ENCODE measurements around the gene STAU1. TPM values are rescaled to one million over a fixed set of nuclear protein-coding genes. Genes with fewer than 3 reads are reported as not detected.

Gene STAU1
- total and polyA plus RNA-seq, 2 of the 13 experiments (the other 11 are each of a cell fraction or from before 2014, with no cell fraction given): 119 to 133 TPM

DNA sequence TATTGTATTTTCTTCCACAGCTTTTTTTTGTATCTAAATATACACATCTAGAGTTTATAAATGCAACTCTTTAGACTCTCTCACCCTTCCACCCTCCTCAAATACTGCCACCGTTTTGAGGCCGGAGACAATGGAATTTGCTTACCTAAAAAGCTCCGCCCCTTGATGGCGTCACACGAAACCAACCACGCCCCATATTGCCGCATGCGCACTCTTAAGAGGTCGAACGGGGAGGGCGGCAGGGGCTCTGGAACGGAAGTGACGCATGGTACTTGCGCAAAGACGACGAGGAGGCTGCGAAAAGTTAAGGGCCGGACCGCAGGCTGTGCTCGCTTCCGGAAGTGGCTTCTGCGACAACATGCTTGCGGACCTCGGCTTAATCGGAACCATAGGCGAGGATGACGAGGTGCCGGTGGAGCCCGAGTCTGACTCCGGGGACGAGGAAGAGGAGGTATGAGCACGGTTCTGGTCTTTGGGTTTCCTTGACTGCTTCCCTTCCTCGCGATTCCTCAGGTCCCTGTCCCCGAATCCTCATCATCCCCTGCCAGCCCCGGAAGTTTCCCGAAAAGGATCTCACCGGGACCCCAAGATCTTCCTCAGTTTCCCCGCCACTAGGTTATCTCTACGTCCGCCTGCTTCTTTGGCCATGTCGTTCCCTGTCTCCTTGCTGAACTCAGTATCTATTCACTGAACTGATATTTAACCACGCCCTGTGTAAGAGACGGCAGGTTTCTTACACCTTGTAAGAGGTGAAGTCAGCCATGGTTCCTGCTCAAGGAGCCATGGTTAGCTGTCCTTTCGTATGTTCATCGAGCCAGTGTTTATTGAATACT, 31.2 kb upstream of the STAU1 start, which contains the start of gene DDX27 (continued):
- TF ChIP-seq ZNF333 (CRISPR knock-in tag; IDR thresholded peaks at IDR 0.05; ENCODE audit: borderline replicate concordance) (peak; percentile 26; the same call in 1 of the 2 replicates), JUN (CRISPR knock-in tag; IDR thresholded peaks at IDR 0.05) (peak; percentile 73), SPEN (CRISPR knock-in tag; IDR thresholded peaks at IDR 0.05; ENCODE audit: low read depth) (peak; percentile 81), GATA4 (IDR thresholded peaks at IDR 0.05; ENCODE audit: borderline replicate concordance, low read depth) (no peak; the same call in 1 of the 2 replicates), SP5 (CRISPR knock-in tag; IDR thresholded peaks at IDR 0.05; ENCODE audit: borderline replicate concordance, low read depth) (peak; percentile 46; the same call in 1 of the 2 replicates), BRD4 (CRISPR knock-in tag; IDR thresholded peaks at IDR 0.05) (peak; percentile 88; the same call in 1 of the 2 replicates), ZNF883 (CRISPR knock-in tag; IDR thresholded peaks at IDR 0.05; ENCODE audit: not compliant biosample characterization) (peak; percentile 75), XBP1 (CRISPR knock-in tag; IDR thresholded peaks at IDR 0.05) (no peak), ZNF607 (CRISPR knock-in tag; IDR thresholded peaks at IDR 0.05; ENCODE audit: borderline replicate concordance) (peak; percentile 73; the same call in 1 of the 2 replicates), SOX13 (IDR thresholded peaks at IDR 0.05) (0 out of 2 replicates have a peak, but pooled peaks have one; percentile 24), SOX13 (CRISPR knock-in tag; conservative IDR thresholded peaks at IDR 0.05 in 1 of 2, IDR thresholded peaks at IDR 0.05 in 1 of 2) (peak in 1 of 2 experiments; percentile 68; a peak in 2 of 4 replicates), HDAC6 (IDR thresholded peaks at IDR 0.05; ENCODE audit: low read depth, low read length) (no peak), PCBP1 (IDR thresholded peaks at IDR 0.05; ENCODE audit: borderline replicate concordance, low read depth, low read length) (no peak)
- TF ChIP-seq, protein P1, sequence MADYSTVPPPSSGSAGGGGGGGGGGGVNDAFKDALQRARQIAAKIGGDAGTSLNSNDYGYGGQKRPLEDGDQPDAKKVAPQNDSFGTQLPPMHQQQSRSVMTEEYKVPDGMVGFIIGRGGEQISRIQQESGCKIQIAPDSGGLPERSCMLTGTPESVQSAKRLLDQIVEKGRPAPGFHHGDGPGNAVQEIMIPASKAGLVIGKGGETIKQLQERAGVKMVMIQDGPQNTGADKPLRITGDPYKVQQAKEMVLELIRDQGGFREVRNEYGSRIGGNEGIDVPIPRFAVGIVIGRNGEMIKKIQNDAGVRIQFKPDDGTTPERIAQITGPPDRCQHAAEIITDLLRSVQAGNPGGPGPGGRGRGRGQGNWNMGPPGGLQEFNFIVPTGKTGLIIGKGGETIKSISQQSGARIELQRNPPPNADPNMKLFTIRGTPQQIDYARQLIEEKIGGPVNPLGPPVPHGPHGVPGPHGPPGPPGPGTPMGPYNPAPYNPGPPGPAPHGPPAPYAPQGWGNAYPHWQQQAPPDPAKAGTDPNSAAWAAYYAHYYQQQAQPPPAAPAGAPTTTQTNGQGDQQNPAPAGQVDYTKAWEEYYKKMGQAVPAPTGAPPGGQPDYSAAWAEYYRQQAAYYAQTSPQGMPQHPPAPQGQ (CRISPR knock-in tag; IDR thresholded peaks at IDR 0.05; ENCODE audit: borderline replicate concordance): 0 out of 2 replicates have a peak, but pooled peaks have one; percentile 29
- TF ChIP-seq, protein P2, sequence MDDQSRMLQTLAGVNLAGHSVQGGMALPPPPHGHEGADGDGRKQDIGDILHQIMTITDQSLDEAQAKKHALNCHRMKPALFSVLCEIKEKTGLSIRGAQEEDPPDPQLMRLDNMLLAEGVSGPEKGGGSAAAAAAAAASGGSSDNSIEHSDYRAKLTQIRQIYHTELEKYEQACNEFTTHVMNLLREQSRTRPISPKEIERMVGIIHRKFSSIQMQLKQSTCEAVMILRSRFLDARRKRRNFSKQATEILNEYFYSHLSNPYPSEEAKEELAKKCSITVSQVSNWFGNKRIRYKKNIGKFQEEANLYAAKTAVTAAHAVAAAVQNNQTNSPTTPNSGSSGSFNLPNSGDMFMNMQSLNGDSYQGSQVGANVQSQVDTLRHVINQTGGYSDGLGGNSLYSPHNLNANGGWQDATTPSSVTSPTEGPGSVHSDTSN (CRISPR knock-in tag; IDR thresholded peaks at IDR 0.05; ENCODE audit: borderline replicate concordance): no peak
- TF ChIP-seq, protein P3, sequence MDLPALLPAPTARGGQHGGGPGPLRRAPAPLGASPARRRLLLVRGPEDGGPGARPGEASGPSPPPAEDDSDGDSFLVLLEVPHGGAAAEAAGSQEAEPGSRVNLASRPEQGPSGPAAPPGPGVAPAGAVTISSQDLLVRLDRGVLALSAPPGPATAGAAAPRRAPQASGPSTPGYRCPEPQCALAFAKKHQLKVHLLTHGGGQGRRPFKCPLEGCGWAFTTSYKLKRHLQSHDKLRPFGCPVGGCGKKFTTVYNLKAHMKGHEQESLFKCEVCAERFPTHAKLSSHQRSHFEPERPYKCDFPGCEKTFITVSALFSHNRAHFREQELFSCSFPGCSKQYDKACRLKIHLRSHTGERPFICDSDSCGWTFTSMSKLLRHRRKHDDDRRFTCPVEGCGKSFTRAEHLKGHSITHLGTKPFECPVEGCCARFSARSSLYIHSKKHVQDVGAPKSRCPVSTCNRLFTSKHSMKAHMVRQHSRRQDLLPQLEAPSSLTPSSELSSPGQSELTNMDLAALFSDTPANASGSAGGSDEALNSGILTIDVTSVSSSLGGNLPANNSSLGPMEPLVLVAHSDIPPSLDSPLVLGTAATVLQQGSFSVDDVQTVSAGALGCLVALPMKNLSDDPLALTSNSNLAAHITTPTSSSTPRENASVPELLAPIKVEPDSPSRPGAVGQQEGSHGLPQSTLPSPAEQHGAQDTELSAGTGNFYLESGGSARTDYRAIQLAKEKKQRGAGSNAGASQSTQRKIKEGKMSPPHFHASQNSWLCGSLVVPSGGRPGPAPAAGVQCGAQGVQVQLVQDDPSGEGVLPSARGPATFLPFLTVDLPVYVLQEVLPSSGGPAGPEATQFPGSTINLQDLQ (CRISPR knock-in tag; IDR thresholded peaks at IDR 0.05): no peak
- TF ChIP-seq, protein P4, sequence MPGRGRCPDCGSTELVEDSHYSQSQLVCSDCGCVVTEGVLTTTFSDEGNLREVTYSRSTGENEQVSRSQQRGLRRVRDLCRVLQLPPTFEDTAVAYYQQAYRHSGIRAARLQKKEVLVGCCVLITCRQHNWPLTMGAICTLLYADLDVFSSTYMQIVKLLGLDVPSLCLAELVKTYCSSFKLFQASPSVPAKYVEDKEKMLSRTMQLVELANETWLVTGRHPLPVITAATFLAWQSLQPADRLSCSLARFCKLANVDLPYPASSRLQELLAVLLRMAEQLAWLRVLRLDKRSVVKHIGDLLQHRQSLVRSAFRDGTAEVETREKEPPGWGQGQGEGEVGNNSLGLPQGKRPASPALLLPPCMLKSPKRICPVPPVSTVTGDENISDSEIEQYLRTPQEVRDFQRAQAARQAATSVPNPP (CRISPR knock-in tag; IDR thresholded peaks at IDR 0.05): no peak
- TF ChIP-seq, protein P5, sequence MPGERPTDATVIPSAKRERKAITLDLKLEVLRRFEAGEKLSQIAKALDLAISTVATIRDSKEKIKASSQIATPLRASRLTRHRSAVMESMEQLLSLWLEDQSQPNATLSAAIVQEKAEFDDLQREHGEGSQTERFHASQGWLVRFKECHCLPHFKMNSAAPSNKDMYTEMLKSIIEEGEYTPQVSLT (CRISPR knock-in tag; IDR thresholded peaks at IDR 0.05; ENCODE audit: borderline replicate concordance, low read depth): no peak
